ENCODE data around the gene ORM1.
A peak's percentile ranks its signal among the peaks of the same experiment; 100 is the strongest.

Gene ORM1

DNA sequence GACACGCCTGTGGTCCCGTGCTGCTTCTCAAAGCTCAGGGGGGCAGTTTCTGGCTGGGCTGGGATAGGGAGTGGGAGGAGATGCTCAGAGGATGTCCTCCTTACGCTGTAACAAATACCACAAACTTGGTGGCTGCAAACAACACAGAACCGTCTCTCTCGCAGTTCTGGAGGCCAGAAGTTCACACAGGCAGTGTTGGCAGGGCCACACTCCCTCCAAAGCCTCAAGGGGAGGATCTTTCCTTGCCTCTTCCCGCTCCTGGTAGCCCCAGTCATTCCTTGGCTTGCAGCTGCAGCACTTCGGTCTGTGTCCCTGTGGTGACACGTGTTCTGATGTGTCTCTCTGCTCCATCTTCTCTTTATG is 10.4 kb upstream of the ORM1 start:
- Histone ChIP-seq H3K9me3 (no peaks in the 10 kb centered on the region), H3K4me1 (ENCODE audit: control insufficient read depth in 1 of 2, insufficient read depth in 1 of 2, low read depth in 1 of 2, low read length in 1 of 2) (peaks cover 33 to 34% of the 10 kb centered on the region in 2 experiments), H3K27ac (no peak overlapping the region), H3K4me3 (ENCODE audit: low read depth in 1 of 2, low read length in 1 of 2) (no peak overlapping the region), H3K36me3 (no peaks in the 10 kb centered on the region), H3K27me3 (no peaks in the 10 kb centered on the region)
- TF ChIP-seq CTCF (IDR thresholded peaks at IDR 0.05), result no peak

GRCh38 chr9:114313186-114313585 is 9.7 kb upstream of the ORM1 start:
- Histone ChIP-seq H3K27me3 (no peaks in the 10 kb centered on the region), H3K27ac (no peak overlapping the region), H3K4me3 (ENCODE audit: low read depth in 1 of 2, low read length in 1 of 2) (no peak overlapping the region), H3K4me1 (ENCODE audit: control insufficient read depth in 1 of 2, insufficient read depth in 1 of 2, low read depth in 1 of 2, low read length in 1 of 2) (peaks cover 40 to 41% of the 10 kb centered on the region in 2 experiments), H3K9me3 (no peaks in the 10 kb centered on the region), H3K36me3 (no peaks in the 10 kb centered on the region)
- no peak for TF ChIP-seq CTCF (IDR thresholded peaks at IDR 0.05)

DNA sequence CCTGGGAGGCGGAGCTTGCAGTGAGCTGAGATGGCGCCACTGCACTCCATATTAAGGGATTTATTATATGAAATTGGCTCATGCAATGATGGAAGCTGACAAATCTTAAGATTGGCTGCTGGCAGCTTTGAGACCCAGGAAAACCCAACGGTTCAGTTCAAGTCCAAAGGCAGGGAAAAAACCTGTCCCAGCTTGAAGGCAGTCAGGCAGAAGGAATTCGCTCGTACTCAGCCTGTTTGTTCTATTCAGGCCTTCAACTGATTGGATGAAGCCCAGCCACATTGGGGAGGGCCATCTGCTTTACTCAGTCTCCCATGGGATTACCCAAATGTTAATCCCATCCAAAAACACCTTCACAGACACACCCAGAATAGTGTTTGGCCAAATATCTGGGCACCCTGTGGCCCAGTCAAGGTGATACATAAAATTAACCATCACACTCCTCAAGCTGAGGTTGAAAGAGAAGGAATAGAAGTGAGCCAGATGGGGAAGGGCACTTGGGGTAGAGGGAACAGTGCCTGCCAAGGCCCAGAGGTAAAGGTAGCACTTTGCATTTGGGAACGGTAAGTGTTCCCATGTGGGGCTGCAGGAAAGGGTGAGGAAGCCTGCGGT is 8.5 kb upstream of the ORM1 start:
- H3K27me3 ChIP-seq, result no peaks in the 10 kb centered on the region
- no peaks in the 10 kb centered on the region for H3K36me3 ChIP-seq
- peak overlapping the region; percentile 92 for H3K27ac ChIP-seq
- peaks cover 52% of the 10 kb centered on the region in 2 experiments for H3K4me1 ChIP-seq (ENCODE audit: control insufficient read depth in 1 of 2, insufficient read depth in 1 of 2, low read depth in 1 of 2, low read length in 1 of 2)
- no peaks in the 10 kb centered on the region for H3K9me3 ChIP-seq
- H3K4me3 ChIP-seq (ENCODE audit: low read depth in 1 of 2, low read length in 1 of 2), result no peak overlapping the region
- TF ChIP-seq CTCF (IDR thresholded peaks at IDR 0.05), result no peak

- no peak for TF ChIP-seq CTCF (IDR thresholded peaks at IDR 0.05)
- Histone ChIP-seq H3K9me3 (no peaks in the 10 kb centered on the region), H3K4me3 (ENCODE audit: low read depth in 1 of 2, low read length in 1 of 2) (peak overlapping the region in 1 of 2 experiments; percentile 2), H3K36me3 (no peaks in the 10 kb centered on the region), H3K27me3 (no peaks in the 10 kb centered on the region), H3K27ac (peak overlapping the region; percentile 92), H3K4me1 (ENCODE audit: control insufficient read depth in 1 of 2, insufficient read depth in 1 of 2, low read depth in 1 of 2, low read length in 1 of 2) (peaks cover 58 to 59% of the 10 kb centered on the region in 2 experiments)
These were observed 7.8 kb upstream of the ORM1 start for GRCh38 chr9:114314881-114315722.

DNA sequence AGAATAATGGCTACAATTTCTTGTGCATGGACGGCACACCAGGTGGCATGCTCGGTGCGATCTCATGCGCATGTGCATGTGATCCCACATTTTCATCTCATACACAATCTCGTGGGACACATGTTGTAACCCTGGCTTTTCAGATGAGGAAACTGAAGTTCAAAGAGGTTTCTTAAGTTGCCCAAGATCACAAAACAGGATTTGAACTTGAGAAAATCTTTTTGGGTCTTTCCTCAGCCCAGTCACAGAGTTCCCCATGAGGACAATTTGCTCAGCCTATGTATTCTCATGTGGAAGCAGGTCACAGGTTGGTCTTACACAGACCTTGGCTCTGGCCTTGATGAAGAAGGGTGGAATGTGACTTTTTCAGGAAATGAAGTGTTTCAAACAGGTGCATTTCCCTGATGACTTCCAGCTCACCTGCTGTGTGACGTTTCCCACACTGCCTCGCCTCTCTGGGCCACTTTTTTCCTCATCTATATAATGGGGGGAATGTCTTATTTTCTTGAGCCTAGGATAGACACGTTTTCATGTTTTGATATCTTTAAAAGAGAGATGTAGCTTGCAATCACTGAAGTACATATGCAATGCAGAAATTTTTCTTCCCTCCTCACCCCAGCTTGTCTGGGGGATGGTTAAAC is 7.1 kb upstream of the ORM1 start:
- Histone ChIP-seq H3K4me1 (ENCODE audit: control insufficient read depth in 1 of 2, insufficient read depth in 1 of 2, low read depth in 1 of 2, low read length in 1 of 2) (peaks cover 66 to 67% of the 10 kb centered on the region in 2 experiments), H3K27ac (peak overlapping the region; percentile 92)
- no peak for TF ChIP-seq CTCF (IDR thresholded peaks at IDR 0.05)

More for the DNA sequence above, 7.1 kb upstream of the ORM1 start:
- H3K9me3 ChIP-seq, result no peaks in the 10 kb centered on the region
- no peaks in the 10 kb centered on the region for H3K27me3 ChIP-seq
- peak overlapping the region in 1 of 2 experiments; percentile 2 for H3K4me3 ChIP-seq (ENCODE audit: low read depth in 1 of 2, low read length in 1 of 2)
- H3K36me3 ChIP-seq, result no peaks in the 10 kb centered on the region

Measured in neutrophil (primary cell).